GM23248 (cell line): ENCODE results near the gene AK1.

Source experiments
- EZH2 ChIP-seq: fragments of 200-600 bp; sonication (generic); IDR thresholded peaks from 2 replicates; pipeline ENCODE4 v1.6.1; 2018; ENCODE audit warnings: antibody characterized with exemption, mild to moderate bottlenecking; ENCODE audit not compliant: insufficient read depth, poor library complexity, severe bottlenecking
- EZH2phosphoT487 ChIP-seq: fragments of 200-600 bp; sonication (generic); IDR thresholded peaks from 2 replicates; pipeline ENCODE4 v1.6.1; 2018; ENCODE audit warnings: antibody characterized with exemption, moderate library complexity, mild to moderate bottlenecking, low read depth; ENCODE audit not compliant: insufficient read depth

- no peak for TF ChIP-seq EZH2
- TF ChIP-seq EZH2phosphoT487, result no peak
These were observed 9.0 kb upstream of the AK1 start for GRCh38 chr9:127886401-127886972.
